ENCODE data around the gene RFX3.

RFX3 gene

DNA sequence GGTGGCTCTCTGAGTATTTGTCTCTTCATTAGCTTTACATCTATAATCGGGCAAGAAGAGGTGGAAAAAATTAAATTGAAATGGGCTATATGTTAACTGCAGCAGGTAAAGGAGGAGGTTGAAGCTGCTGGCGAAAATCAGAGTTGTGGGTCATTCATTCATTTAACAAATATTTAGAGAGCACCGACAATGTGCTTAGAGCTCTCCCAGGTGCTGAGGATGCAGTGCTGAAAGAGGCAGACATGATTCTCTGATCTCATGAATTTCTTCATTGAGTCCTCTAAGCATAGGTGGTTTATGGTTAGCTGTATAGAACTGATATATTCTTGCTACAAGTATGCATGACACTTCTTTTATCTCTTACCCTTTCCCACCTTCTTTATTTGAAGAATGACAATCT, 243.4 kb downstream of the RFX3 start:
- TF ChIP-seq, protein P1, sequence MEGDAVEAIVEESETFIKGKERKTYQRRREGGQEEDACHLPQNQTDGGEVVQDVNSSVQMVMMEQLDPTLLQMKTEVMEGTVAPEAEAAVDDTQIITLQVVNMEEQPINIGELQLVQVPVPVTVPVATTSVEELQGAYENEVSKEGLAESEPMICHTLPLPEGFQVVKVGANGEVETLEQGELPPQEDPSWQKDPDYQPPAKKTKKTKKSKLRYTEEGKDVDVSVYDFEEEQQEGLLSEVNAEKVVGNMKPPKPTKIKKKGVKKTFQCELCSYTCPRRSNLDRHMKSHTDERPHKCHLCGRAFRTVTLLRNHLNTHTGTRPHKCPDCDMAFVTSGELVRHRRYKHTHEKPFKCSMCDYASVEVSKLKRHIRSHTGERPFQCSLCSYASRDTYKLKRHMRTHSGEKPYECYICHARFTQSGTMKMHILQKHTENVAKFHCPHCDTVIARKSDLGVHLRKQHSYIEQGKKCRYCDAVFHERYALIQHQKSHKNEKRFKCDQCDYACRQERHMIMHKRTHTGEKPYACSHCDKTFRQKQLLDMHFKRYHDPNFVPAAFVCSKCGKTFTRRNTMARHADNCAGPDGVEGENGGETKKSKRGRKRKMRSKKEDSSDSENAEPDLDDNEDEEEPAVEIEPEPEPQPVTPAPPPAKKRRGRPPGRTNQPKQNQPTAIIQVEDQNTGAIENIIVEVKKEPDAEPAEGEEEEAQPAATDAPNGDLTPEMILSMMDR (IDR thresholded peaks at IDR 0.05; ENCODE audit: low read depth, low read length) = no peak
- no peak overlapping the region for H3K4me3 ChIP-seq (ENCODE audit: low read depth, low read length)
- DNase-seq (ENCODE audit: low read depth, low spot score) = no peak
- in situ Hi-C loops (cut with HindIII; ENCODE audit: low sequenced_read_pairs) = no loop called here

DNA sequence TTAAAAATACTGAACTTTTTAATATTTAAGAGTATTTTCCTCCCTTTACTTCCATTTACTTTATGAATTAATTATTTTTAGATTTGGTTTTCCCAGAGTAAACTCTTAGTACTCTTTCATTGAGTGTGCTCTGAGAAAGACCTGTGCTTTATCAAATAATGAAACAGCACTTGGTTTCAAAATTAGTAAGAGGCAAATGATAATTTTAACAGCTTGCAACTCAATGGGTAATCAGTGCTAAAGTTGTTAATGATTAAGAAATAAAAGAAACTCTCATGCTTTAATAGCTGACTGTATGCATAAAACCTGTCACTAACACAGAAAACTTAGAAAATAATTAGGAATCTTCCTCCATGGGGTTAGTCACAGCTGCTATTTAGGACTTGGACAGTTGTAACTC, 244.4 kb downstream of the RFX3 start:
- no peak for DNase-seq (ENCODE audit: low read depth, low spot score)
- H3K4me3 ChIP-seq (ENCODE audit: low read depth, low read length) = no peak overlapping the region
- in situ Hi-C loops (cut with HindIII; ENCODE audit: low sequenced_read_pairs) = no loop called here
- TF ChIP-seq, protein P1 (IDR thresholded peaks at IDR 0.05; ENCODE audit: low read depth, low read length) = no peak

DNA sequence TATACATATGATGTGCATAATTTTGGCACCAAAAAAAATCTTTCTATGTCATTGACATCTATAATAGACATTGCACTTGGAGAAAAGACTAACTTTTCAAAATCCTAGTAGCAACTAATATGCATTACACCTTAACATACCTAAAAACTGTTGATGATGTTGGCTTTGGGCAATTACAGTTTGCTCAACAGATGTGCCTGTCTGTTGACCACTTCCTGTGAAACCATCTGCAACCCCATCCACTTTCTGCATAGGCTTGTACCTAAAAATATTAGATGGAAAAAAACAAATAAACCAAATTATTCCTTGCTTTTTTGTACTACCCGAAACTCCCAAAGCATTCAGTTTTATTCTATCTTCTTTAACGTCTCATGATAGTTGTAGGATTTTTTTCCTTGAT, 248.6 kb downstream of the RFX3 start:
- TF ChIP-seq, protein P1 (IDR thresholded peaks at IDR 0.05; ENCODE audit: low read depth, low read length) = no peak
- no peak overlapping the region for H3K4me3 ChIP-seq (ENCODE audit: low read depth, low read length)
- in situ Hi-C loops (cut with HindIII; ENCODE audit: low sequenced_read_pairs) = no loop called here
- DNase-seq (ENCODE audit: low read depth, low spot score) = no peak

DNA sequence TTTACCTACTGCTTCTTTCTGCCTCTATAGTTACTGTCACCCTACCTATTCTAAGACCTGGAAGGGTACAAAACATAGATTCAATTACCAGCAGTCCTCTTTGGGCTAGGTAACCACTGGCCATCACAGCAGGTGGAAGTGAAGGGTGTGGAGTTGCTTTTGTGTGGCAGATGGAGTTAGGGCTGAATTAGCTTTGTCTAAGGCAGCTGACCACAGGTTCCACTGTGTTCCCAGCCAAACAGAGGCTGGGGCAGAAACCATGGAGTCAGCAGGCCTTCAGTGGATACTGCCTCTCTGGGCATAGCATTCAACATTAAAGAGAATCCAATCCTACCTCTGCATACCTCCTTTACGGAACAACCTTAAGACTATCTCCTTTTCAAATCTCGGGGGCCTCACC, 254.2 kb downstream of the RFX3 start:
- H3K4me3 ChIP-seq (ENCODE audit: low read depth, low read length) = no peak overlapping the region
- in situ Hi-C loops (cut with HindIII; ENCODE audit: low sequenced_read_pairs) = no loop called here
- DNase-seq (ENCODE audit: low read depth, low spot score) = no peak
- TF ChIP-seq, protein P1 (IDR thresholded peaks at IDR 0.05; ENCODE audit: low read depth, low read length) = no peak

DNA sequence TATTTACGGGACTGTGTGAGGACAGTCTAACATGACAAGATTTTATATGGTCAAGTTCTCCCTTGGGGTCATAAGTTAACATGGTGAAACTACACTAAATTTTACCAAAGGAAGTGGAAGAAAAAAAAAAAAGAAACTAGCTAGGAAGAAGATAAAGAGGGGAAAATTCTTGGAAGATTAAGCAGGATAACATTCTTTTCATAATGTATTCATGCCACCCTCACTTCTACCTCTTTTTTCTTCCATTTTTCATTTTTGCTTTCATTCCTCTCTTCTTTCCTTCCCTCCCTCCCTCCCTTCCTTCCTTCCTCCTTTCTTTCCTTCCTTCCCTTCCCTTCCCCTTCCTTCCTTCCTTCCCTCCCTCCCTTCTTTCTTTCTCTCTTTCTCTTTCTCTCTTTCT, 254.6 kb downstream of the RFX3 start:
- TF ChIP-seq, protein P1 (IDR thresholded peaks at IDR 0.05; ENCODE audit: low read depth, low read length) = no peak
- H3K4me3 ChIP-seq (ENCODE audit: low read depth, low read length) = no peak overlapping the region
- in situ Hi-C loops (cut with HindIII; ENCODE audit: low sequenced_read_pairs) = no loop called here
- DNase-seq (ENCODE audit: low read depth, low spot score) = no peak

DNA sequence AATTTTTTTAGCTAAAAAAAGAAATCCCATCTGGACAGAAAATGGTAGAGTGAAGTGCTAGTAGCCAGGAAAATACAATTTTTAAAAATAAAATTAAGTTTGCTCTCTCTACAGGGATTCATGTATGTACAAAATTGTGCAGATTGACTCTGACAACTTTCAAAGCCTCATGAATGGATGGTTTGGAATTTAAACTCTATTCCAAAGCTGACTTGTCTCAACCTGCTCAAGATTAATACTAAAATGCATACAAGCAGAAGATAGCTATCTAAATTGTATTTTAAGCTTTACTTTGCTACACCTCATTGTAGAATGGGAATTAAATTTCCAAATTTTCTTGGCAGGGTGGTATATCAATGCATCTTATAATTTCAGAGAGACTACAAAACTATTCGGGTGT, 257.6 kb downstream of the RFX3 start:
- no peak for DNase-seq (ENCODE audit: low read depth, low spot score)
- in situ Hi-C loops (cut with HindIII; ENCODE audit: low sequenced_read_pairs) = no loop called here
- TF ChIP-seq, protein P1 (IDR thresholded peaks at IDR 0.05; ENCODE audit: low read depth, low read length) = no peak
- no peak overlapping the region for H3K4me3 ChIP-seq (ENCODE audit: low read depth, low read length)

DNA sequence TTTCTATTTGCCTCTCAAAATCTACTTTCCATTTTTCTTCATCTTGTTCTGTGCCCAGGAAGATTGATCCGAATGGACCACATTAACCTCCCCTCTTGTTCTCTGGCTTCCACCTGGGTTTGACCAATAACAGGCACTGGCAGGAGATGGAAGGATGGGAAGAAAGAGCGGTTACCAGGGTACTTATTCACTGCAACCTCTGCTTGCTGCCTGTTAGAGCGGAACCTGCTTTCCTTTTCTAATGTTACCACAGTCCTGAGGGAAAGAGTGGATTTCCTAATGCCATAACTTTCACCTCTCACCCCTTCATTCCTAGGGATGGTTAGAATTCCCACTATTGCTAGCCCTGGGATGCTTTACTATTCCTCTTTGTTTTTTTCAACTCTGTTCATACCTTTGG, 262.1 kb downstream of the RFX3 start:
- in situ Hi-C loops (cut with HindIII; ENCODE audit: low sequenced_read_pairs) = no loop called here
- DNase-seq (ENCODE audit: low read depth, low spot score) = no peak
- TF ChIP-seq, protein P1 (IDR thresholded peaks at IDR 0.05; ENCODE audit: low read depth, low read length) = no peak
- H3K4me3 ChIP-seq (ENCODE audit: low read depth, low read length) = no peak overlapping the region

Measured in astrocyte of the spinal cord (primary cell).